ENCODE data around the gene GLCE.

GRCh38 chr15:69304182-69304545 is 143.7 kb downstream of the GLCE start:
- TF ChIP-seq CTCF (IDR thresholded peaks at IDR 0.05) (no peak), POLR2A (IDR thresholded peaks at IDR 0.05) (no peak)

Measured in esophagus squamous epithelium (tissue), 4 donors.